Natural killer cell treated with Interleukin-12 subunit alpha and Interleukin-12 subunit beta and Interleukin-15 and Interleukin-18, amount 100 ng/mL, for 72 hours (primary cell): Measurements from ENCODE around the gene RBM38. TPM values are rescaled to one million over a fixed set of nuclear protein-coding genes. Genes with fewer than 3 reads are reported as not detected.

Experiments
- ATAC-seq, 2 donors: fragments of 150-1000 bp; cut with Tn5 transposase in 1 of 2; sonication (Bioruptor Pico), chemical (Tn5 transposase) in 1 of 2; 2 replicates each; pipeline ENCODE4 v1.10.0; 2021
- DNase-seq: peaks from one replicate; pipeline ENCODE4 v3.0.0; 2022; ENCODE audit warnings: low spot score
- H3K27ac Mint-ChIP-seq, 2 donors: 1 replicate in 1 of 2; 2 replicates in 1 of 2; pipeline ENCODE4 v1.8.0; 2022; ENCODE audit warnings: mixed read lengths in 2 of 2, mild to moderate bottlenecking in 1 of 2, moderate library complexity in 1 of 2
- H3K27me3 Mint-ChIP-seq, 2 donors: 1 replicate in 1 of 2; 2 replicates in 1 of 2; pipeline ENCODE4 v1.8.0; 2022; ENCODE audit warnings: mixed read lengths in 2 of 2
- H3K36me3 Mint-ChIP-seq: one replicate; pipeline ENCODE4 v1.8.0; 2022; ENCODE audit warnings: mixed read lengths
- H3K4me1 Mint-ChIP-seq, 2 donors: 1 replicate in 1 of 2; 2 replicates in 1 of 2; pipeline ENCODE4 v1.8.0; 2022; ENCODE audit warnings: low read depth in 2 of 2, mixed read lengths in 2 of 2, mild to moderate bottlenecking in 1 of 2
- H3K4me3 Mint-ChIP-seq: one replicate; pipeline ENCODE4 v1.8.0; 2022; ENCODE audit warnings: mixed read lengths
- H3K9me3 Mint-ChIP-seq: 2 replicates; pipeline ENCODE4 v1.8.0; 2022; ENCODE audit warnings: mixed read lengths
- total RNA-seq, 2 donors: library from RNA; stranded (reverse); gene quantifications; one replicate each; pipeline ENCODE4 v1.2.3, GENCODE V29; 2022

Gene RBM38
- total RNA-seq, 2 donors from 2014 or later, result 18.3 to 29.2 TPM

DNA sequence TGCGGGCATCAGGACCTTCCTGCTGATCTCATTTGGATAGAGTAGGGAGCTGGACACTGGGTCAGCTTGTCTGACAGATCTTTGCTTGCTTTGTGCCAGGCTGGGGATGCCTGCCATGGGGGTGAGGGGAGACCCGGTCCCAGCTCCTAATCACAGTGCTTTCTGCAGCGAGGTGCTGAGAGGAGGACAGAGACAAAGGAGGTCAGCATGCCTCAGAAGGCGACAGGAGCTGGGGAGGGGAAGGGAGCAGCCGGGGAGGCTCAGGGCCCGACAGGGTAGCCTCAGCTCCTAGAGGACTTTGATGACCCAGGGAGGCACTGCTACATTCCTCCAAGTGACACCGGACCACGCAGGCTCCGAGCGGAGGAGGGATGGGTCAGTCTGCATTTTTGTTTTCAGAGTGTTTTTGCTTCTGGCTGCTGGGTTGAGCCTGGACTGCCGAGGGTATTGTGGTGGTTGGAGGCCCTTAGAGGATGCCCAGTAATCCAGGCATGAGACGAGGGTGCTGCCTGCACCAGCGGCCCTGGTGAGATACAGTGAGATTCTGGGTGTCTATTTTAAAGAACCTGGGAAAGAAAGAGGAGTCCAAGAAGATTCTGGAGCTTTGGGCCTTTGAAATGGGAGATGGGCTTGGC is 7.8 kb downstream of the RBM38 start:
- H3K27ac Mint-ChIP-seq, result peak overlapping the region; percentile 89 to 96
- peaks cover 53 to 67% of the 10 kb centered on the region in 2 donors for H3K4me1 Mint-ChIP-seq
- no peaks in the 10 kb centered on the region for H3K27me3 Mint-ChIP-seq
- no peaks in the 10 kb centered on the region for H3K36me3 Mint-ChIP-seq
- H3K4me3 Mint-ChIP-seq, result peak overlapping the region; percentile 95
- H3K9me3 Mint-ChIP-seq, result no peaks in the 10 kb centered on the region
- ATAC-seq (no peak), DNase-seq (no peak)

GRCh38 chr20:57399587-57400155 is 8.5 kb downstream of the RBM38 start:
- no peaks in the 10 kb centered on the region for H3K36me3 Mint-ChIP-seq
- H3K27ac Mint-ChIP-seq, result peak overlapping the region; percentile 89 to 96
- DNase-seq (peak; percentile 81), ATAC-seq (peak; percentile 60 to 83)
- no peaks in the 10 kb centered on the region for H3K27me3 Mint-ChIP-seq
- H3K4me3 Mint-ChIP-seq, result peak overlapping the region; percentile 95
- H3K9me3 Mint-ChIP-seq, result no peaks in the 10 kb centered on the region
- H3K4me1 Mint-ChIP-seq, result peaks cover 46 to 61% of the 10 kb centered on the region in 2 donors

DNA sequence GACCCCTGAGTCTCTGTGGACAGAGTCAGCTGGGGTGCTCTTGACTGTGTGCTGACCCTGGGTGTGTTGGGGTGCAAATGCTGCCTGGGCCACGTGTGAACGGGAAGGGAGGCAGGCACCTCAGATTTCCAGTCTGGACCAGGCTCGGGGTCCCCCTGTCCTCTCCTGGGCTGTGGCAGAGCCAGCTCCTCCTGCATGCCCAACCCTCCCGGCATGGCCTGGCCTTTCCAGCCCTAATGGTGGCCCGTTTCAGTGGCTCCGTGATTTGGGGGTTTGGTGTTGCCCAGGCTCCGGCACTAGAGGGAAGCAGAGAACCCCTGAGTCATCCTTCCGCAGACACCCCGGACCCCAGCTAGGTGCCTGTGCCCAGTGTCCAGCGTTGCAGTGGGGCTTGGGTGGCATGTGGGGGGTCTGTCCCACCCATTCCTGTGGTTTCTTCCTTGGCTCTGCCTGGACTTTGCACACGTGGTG is 9.1 kb downstream of the RBM38 start:
- no peak overlapping the region for H3K27ac Mint-ChIP-seq
- no peak for DNase-seq
- H3K27me3 Mint-ChIP-seq, result no peaks in the 10 kb centered on the region
- no peak for ATAC-seq
- H3K36me3 Mint-ChIP-seq, result no peaks in the 10 kb centered on the region
- peaks cover 49 to 59% of the 10 kb centered on the region in 2 donors for H3K4me1 Mint-ChIP-seq
- H3K9me3 Mint-ChIP-seq, result no peaks in the 10 kb centered on the region
- peak overlapping the region; percentile 95 for H3K4me3 Mint-ChIP-seq

DNA sequence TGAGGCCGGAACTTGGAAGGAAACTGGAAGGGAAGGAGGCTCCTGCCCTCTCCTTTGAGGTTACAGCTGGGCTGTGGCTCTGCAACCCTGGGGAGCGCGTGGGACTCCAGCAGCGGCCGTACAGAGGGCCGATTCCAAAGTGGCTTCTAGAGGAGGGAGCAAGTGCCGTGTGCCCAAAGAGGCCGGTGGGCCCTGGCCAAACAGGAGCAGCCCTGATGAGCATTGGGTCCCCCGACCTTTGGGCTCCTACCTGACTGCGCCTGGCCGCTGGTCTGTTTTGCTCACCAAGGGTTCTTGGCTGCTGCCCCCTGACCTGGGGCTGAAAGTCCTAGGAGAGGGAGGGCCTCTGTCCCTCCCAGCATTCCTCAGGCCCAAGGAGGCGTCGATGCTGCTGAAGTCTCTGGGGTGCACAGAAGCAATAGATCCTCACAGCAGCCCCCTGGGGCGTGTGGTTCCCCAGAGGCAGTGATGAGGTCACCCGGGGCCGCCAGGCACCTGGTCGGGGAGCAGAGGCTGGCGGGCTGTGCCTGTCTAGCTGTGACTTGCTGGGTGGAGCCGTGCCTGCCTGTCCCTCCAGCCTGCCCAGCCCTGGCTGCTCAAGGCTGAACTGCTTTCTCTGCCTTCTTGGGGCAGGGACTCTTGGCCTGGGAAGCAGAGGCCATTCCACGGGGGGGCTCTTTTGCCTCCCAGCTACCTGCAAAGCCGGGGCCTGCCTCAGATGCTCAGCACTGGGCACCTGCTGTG is 9.8 kb downstream of the RBM38 start:
- Mint-ChIP-seq H3K4me1 (peaks cover 48 to 56% of the 10 kb centered on the region in 2 donors), H3K4me3 (peak overlapping the region; percentile 62), H3K27ac (peak overlapping the region in 1 of 2 donors; percentile 51), H3K36me3 (no peaks in the 10 kb centered on the region), H3K9me3 (no peaks in the 10 kb centered on the region), H3K27me3 (no peaks in the 10 kb centered on the region)
- no peak for ATAC-seq
- DNase-seq, result no peak

GRCh38 chr20:57401565-57401918 is 10.3 kb downstream of the RBM38 start:
- DNase-seq, result no peak
- Mint-ChIP-seq H3K27me3 (no peaks in the 10 kb centered on the region), H3K27ac (peak overlapping the region in 1 of 2 donors; percentile 51), H3K36me3 (no peaks in the 10 kb centered on the region), H3K4me3 (peak overlapping the region; percentile 62), H3K9me3 (no peaks in the 10 kb centered on the region), H3K4me1 (peaks cover 45 to 51% of the 10 kb centered on the region in 2 donors)
- no peak for ATAC-seq

GRCh38 chr20:57402206-57403125 is 11.3 kb downstream of the RBM38 start:
- ATAC-seq (no peak), DNase-seq (no peak)
- peaks cover 42 to 47% of the 10 kb centered on the region in 2 donors for H3K4me1 Mint-ChIP-seq
- H3K27ac Mint-ChIP-seq, result no peak overlapping the region
- no peaks in the 10 kb centered on the region for H3K36me3 Mint-ChIP-seq
- no peak overlapping the region for H3K4me3 Mint-ChIP-seq
- H3K27me3 Mint-ChIP-seq, result no peaks in the 10 kb centered on the region
- H3K9me3 Mint-ChIP-seq, result no peaks in the 10 kb centered on the region

GRCh38 chr20:57403216-57403615 is 12.0 kb downstream of the RBM38 start:
- H3K4me3 Mint-ChIP-seq, result no peak overlapping the region
- DNase-seq (no peak), ATAC-seq (no peak)
- no peaks in the 10 kb centered on the region for H3K9me3 Mint-ChIP-seq
- no peak overlapping the region for H3K27ac Mint-ChIP-seq
- no peaks in the 10 kb centered on the region for H3K27me3 Mint-ChIP-seq
- no peaks in the 10 kb centered on the region for H3K36me3 Mint-ChIP-seq
- H3K4me1 Mint-ChIP-seq, result peaks cover 42% of the 10 kb centered on the region in 2 donors

DNA sequence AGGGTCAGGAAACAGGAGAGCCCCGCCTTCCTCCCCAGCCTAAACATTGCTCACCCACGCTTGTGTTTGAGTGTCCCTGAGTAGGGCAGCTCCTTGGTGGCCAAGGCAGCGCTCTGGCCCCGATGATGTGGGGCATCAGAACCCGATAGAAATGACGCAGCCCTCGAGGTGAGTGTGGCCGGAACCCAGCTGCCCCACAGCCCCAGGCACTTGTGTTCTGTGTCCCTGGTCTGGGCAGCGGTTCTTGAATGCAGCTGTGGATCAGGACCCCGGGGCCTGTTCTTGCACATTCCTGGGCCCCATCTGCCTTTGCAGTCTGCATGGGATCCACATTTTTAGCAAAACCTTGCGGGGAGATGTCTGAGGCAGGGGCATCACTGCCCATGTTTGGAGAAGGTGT is 12.8 kb downstream of the RBM38 start:
- no peaks in the 10 kb centered on the region for H3K36me3 Mint-ChIP-seq
- H3K9me3 Mint-ChIP-seq, result no peaks in the 10 kb centered on the region
- no peak overlapping the region for H3K27ac Mint-ChIP-seq
- DNase-seq, result no peak
- H3K27me3 Mint-ChIP-seq, result no peaks in the 10 kb centered on the region
- peaks cover 34 to 36% of the 10 kb centered on the region in 2 donors for H3K4me1 Mint-ChIP-seq
- no peak overlapping the region for H3K4me3 Mint-ChIP-seq
- no peak for ATAC-seq

GRCh38 chr20:57404419-57405072 is 13.3 kb downstream of the RBM38 start:
- ATAC-seq (no peak), DNase-seq (no peak)
- Mint-ChIP-seq H3K27me3 (no peaks in the 10 kb centered on the region), H3K4me3 (no peak overlapping the region), H3K27ac (no peak overlapping the region), H3K4me1 (peaks cover 28 to 32% of the 10 kb centered on the region in 2 donors), H3K9me3 (no peaks in the 10 kb centered on the region), H3K36me3 (no peaks in the 10 kb centered on the region)

- Mint-ChIP-seq H3K27ac (no peak overlapping the region), H3K27me3 (no peaks in the 10 kb centered on the region), H3K4me3 (no peak overlapping the region), H3K9me3 (no peaks in the 10 kb centered on the region), H3K36me3 (no peaks in the 10 kb centered on the region), H3K4me1 (peaks cover 24 to 32% of the 10 kb centered on the region in 2 donors)
- ATAC-seq, result no peak
- no peak for DNase-seq
Observed at GRCh38 chr20:57405236-57406016, 14.2 kb downstream of the RBM38 start.

- Mint-ChIP-seq H3K9me3 (no peaks in the 10 kb centered on the region), H3K27ac (no peak overlapping the region), H3K36me3 (no peaks in the 10 kb centered on the region), H3K4me1 (peaks cover 23 to 32% of the 10 kb centered on the region in 2 donors), H3K4me3 (no peak overlapping the region), H3K27me3 (no peaks in the 10 kb centered on the region)
- DNase-seq, result no peak
- ATAC-seq, result peak in 1 of 2 donors; percentile 12
Observed at GRCh38 chr20:57407541-57407956, 16.4 kb downstream of the RBM38 start.

GRCh38 chr20:57408131-57408530 is 16.9 kb downstream of the RBM38 start:
- DNase-seq (no peak), ATAC-seq (no peak)
- Mint-ChIP-seq H3K4me1 (peaks cover 25 to 30% of the 10 kb centered on the region in 2 donors), H3K36me3 (no peaks in the 10 kb centered on the region), H3K27me3 (no peaks in the 10 kb centered on the region), H3K9me3 (no peaks in the 10 kb centered on the region), H3K27ac (no peak overlapping the region), H3K4me3 (no peak overlapping the region)
